Endodermal cell (in vitro differentiated cells): Measurements from ENCODE around the gene TBL1X. TPM values are rescaled to one million over a fixed set of nuclear protein-coding genes. Genes with fewer than 3 reads are reported as not detected.

Source experiments
- DNase-seq: peaks from one replicate; pipeline ENCODE4 v3.0.0-alpha.2; 2017
- H3K27ac ChIP-seq: 2 replicates; pipeline ENCODE4 v1.5.1; 2013; ENCODE audit warnings: mild to moderate bottlenecking, low read depth, low read length, moderate library complexity
- H3K27me3 ChIP-seq: 2 replicates; pipeline ENCODE4 v1.6.1; 2013; ENCODE audit warnings: mild to moderate bottlenecking, low read length, moderate library complexity; ENCODE audit not compliant: insufficient read depth, control insufficient read depth, poor library complexity, severe bottlenecking
- H3K36me3 ChIP-seq: 2 replicates; pipeline ENCODE4 v1.7.0; 2013; ENCODE audit warnings: mild to moderate bottlenecking, low read length, moderate library complexity; ENCODE audit not compliant: control insufficient read depth, insufficient read depth
- H3K4me1 ChIP-seq: one replicate; pipeline ENCODE4 v1.7.0; 2013; ENCODE audit warnings: low read length; ENCODE audit not compliant: control insufficient read depth, insufficient read depth
- H3K4me3 ChIP-seq: 2 replicates; pipeline ENCODE4 v1.5.1; 2013; ENCODE audit warnings: mild to moderate bottlenecking, low read length, moderate library complexity
- H3K9ac ChIP-seq: 2 replicates; pipeline ENCODE4 v1.6.1; 2013; ENCODE audit warnings: mild to moderate bottlenecking, low read length, moderate library complexity; ENCODE audit not compliant: poor library complexity, severe bottlenecking; ENCODE audit errors: extremely low read depth
- H3K9me3 ChIP-seq: 2 replicates; pipeline ENCODE4 v1.6.1; 2013; ENCODE audit warnings: mild to moderate bottlenecking, low read length, moderate library complexity; ENCODE audit not compliant: control insufficient read depth
- H3K27ac Mint-ChIP-seq: 2 replicates; pipeline ENCODE4 v1.8.0; 2020; ENCODE audit warnings: mixed read lengths
- H3K27me3 Mint-ChIP-seq: 2 replicates; pipeline ENCODE4 v1.8.0; 2021; ENCODE audit warnings: mild to moderate bottlenecking, mixed read lengths; ENCODE audit not compliant: insufficient read depth
- H3K36me3 Mint-ChIP-seq: 2 replicates; pipeline ENCODE4 v1.8.0; 2020; ENCODE audit warnings: low read depth, mixed read lengths
- H3K4me1 Mint-ChIP-seq: 2 replicates; pipeline ENCODE4 v1.8.0; 2020; ENCODE audit warnings: mixed read lengths
- H3K4me3 Mint-ChIP-seq: 2 replicates; pipeline ENCODE4 v1.8.0; 2020; ENCODE audit warnings: mild to moderate bottlenecking, moderate library complexity, mixed read lengths
- H3K9me3 Mint-ChIP-seq: 2 replicates; pipeline ENCODE4 v1.8.0; 2020; ENCODE audit warnings: mild to moderate bottlenecking, mixed read lengths
- WGBS, 2 experiments: methylation state at CpG; one replicate each; pipeline versions ENCODE4 v1.1.5 to v1.1.7; 2013; ENCODE audit warnings: missing lambda C conversion rate in 2 of 2, mixed read lengths in 1 of 2; ENCODE audit not compliant: insufficient coverage in 1 of 2, insufficient read length in 1 of 2; 5-methylcytosine and 5-hydroxymethylcytosine counted together
- total RNA-seq, 2 donors: library from RNA; stranded (reverse); fragmentation: NEBNext Ultra II Directional in 1 of 2; extraction: Animal tissue kit (Norgen Biotek cat#: 25700) in 1 of 2; gene quantifications; 2 replicates in 1 of 2; 3 replicates in 1 of 2; pipeline ENCODE4 v1.2.1, GENCODE V29; 2021
- TF ChIP-seq, protein P1 (sequence below): fragments of 200-600 bp; sonication (generic); conservative IDR thresholded peaks from 2 replicates; pipeline ENCODE4 v1.5.0; 2021; ENCODE audit warnings: antibody characterized with exemption, mild to moderate bottlenecking

Gene TBL1X
- total RNA-seq, 2 donors from 2014 or later: 19.1 to 24.1 TPM

- 97% methylated on average over 3 of the region's 3 CpGs; no CpG with 5 or more reads in 1 of the 2 experiments for WGBS, 2 experiments
- Mint-ChIP-seq H3K9me3 (peaks cover 44% of the 10 kb centered on the region), H3K4me3 (no peak overlapping the region), H3K36me3 (peaks cover 12% of the 10 kb centered on the region), H3K27me3 (no peaks in the 10 kb centered on the region), H3K4me1 (no peaks in the 10 kb centered on the region), H3K27ac (no peak overlapping the region)
- Histone ChIP-seq H3K27me3 (no peaks in the 10 kb centered on the region), H3K9me3 (no peaks in the 10 kb centered on the region), H3K36me3 (no peaks in the 10 kb centered on the region), H3K4me1 (no peaks in the 10 kb centered on the region), H3K4me3 (no peak overlapping the region), H3K27ac (no peak overlapping the region), H3K9ac (no peak overlapping the region)
- TF ChIP-seq, protein P1, sequence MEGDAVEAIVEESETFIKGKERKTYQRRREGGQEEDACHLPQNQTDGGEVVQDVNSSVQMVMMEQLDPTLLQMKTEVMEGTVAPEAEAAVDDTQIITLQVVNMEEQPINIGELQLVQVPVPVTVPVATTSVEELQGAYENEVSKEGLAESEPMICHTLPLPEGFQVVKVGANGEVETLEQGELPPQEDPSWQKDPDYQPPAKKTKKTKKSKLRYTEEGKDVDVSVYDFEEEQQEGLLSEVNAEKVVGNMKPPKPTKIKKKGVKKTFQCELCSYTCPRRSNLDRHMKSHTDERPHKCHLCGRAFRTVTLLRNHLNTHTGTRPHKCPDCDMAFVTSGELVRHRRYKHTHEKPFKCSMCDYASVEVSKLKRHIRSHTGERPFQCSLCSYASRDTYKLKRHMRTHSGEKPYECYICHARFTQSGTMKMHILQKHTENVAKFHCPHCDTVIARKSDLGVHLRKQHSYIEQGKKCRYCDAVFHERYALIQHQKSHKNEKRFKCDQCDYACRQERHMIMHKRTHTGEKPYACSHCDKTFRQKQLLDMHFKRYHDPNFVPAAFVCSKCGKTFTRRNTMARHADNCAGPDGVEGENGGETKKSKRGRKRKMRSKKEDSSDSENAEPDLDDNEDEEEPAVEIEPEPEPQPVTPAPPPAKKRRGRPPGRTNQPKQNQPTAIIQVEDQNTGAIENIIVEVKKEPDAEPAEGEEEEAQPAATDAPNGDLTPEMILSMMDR: no peak
- DNase-seq: no peak
These were observed 213.5 kb downstream of the TBL1X start for GRCh38 chrX:9678215-9678965.

GRCh38 chrX:9681011-9681410 lies 216.2 kb downstream of the TBL1X start:
- H3K36me3 Mint-ChIP-seq: peaks cover 16% of the 10 kb centered on the region
- no peaks in the 10 kb centered on the region for H3K27me3 Mint-ChIP-seq
- Histone ChIP-seq H3K4me3 (no peak overlapping the region), H3K36me3 (no peaks in the 10 kb centered on the region), H3K9me3 (no peaks in the 10 kb centered on the region), H3K27ac (no peak overlapping the region), H3K9ac (no peak overlapping the region), H3K4me1 (no peaks in the 10 kb centered on the region), H3K27me3 (no peaks in the 10 kb centered on the region)
- H3K9me3 Mint-ChIP-seq: peaks cover 50% of the 10 kb centered on the region
- H3K4me1 Mint-ChIP-seq: no peaks in the 10 kb centered on the region
- DNase-seq: no peak
- 90 to 100% methylated on average over 3 to 8 of the region's 9 CpGs for WGBS, 2 experiments
- H3K27ac Mint-ChIP-seq: no peak overlapping the region
- H3K4me3 Mint-ChIP-seq: no peak overlapping the region
- TF ChIP-seq, protein P1: no peak

GRCh38 chrX:9681422-9681821 lies 216.6 kb downstream of the TBL1X start:
- TF ChIP-seq, protein P1: no peak
- no peaks in the 10 kb centered on the region for H3K4me1 Mint-ChIP-seq
- H3K4me3 ChIP-seq: no peak overlapping the region
- H3K9ac ChIP-seq: no peak overlapping the region
- no peaks in the 10 kb centered on the region for H3K36me3 ChIP-seq
- H3K27ac Mint-ChIP-seq: no peak overlapping the region
- no peaks in the 10 kb centered on the region for H3K4me1 ChIP-seq
- 100% methylated on average over 1 to 3 of the region's 4 CpGs for WGBS, 2 experiments
- no peak overlapping the region for H3K4me3 Mint-ChIP-seq
- H3K9me3 ChIP-seq: no peaks in the 10 kb centered on the region
- no peak overlapping the region for H3K27ac ChIP-seq
- H3K27me3 ChIP-seq: no peaks in the 10 kb centered on the region
- H3K27me3 Mint-ChIP-seq: no peaks in the 10 kb centered on the region
- no peak for DNase-seq
- peaks cover 50% of the 10 kb centered on the region for H3K9me3 Mint-ChIP-seq
- H3K36me3 Mint-ChIP-seq: peaks cover 19% of the 10 kb centered on the region
